CD14-positive monocyte (primary cell): ENCODE results near the gene TLCD3B. TPM values are rescaled to one million over a fixed set of nuclear protein-coding genes. Genes with fewer than 3 reads are reported as not detected.

Experiments used
- DNase-seq, 3 donors: peaks; one replicate each; pipeline ENCODE4 v3.0.0-alpha.2; 2011 to 2022
- H2AFZ ChIP-seq: 2 replicates; pipeline ENCODE4 v1.6.0; 2012; ENCODE audit warnings: mild to moderate bottlenecking, low read depth, low read length, inconsistent platforms; ENCODE audit not compliant: insufficient read depth, poor library complexity, severe bottlenecking
- H3K27ac ChIP-seq, 2 donors: 1 replicate in 1 of 2; 2 replicates in 1 of 2; pipeline ENCODE4 v1.5.1; 2012 to 2013; ENCODE audit warnings: low read length in 2 of 2, control low read depth in 1 of 2, inconsistent platforms in 1 of 2, low read depth in 1 of 2, mild to moderate bottlenecking in 1 of 2
- H3K27me3 ChIP-seq, 2 donors: one replicate each; pipeline versions ENCODE4 v1.6.0 to v1.6.1; 2011 to 2013; ENCODE audit warnings: low read length in 2 of 2; ENCODE audit not compliant: control insufficient read depth in 2 of 2, insufficient read depth in 2 of 2
- H3K36me3 ChIP-seq, 2 donors: replicated peaks in 1 of 2; 1 replicate in 1 of 2; 2 replicates in 1 of 2; pipeline versions ENCODE4 v1.5.1 to v1.6.1; 2012 to 2013; ENCODE audit warnings: low read length in 2 of 2, control low read depth in 1 of 2, inconsistent platforms in 1 of 2, mild to moderate bottlenecking in 1 of 2; ENCODE audit not compliant: insufficient read depth in 2 of 2, control insufficient read depth in 1 of 2
- H3K4me1 ChIP-seq, 2 donors: 1 replicate in 1 of 2; 2 replicates in 1 of 2; pipeline versions ENCODE4 v1.5.1 to v1.6.1; 2012 to 2013; ENCODE audit warnings: low read length in 2 of 2, control low read depth in 1 of 2, inconsistent platforms in 1 of 2, mild to moderate bottlenecking in 1 of 2, moderate library complexity in 1 of 2; ENCODE audit not compliant: insufficient read depth in 2 of 2, control insufficient read depth in 1 of 2
- H3K4me2 ChIP-seq: replicated peaks from 2 replicates; pipeline ENCODE3; 2012; ENCODE audit warnings: low read length, moderate library complexity, mild to moderate bottlenecking; ENCODE audit not compliant: poor library complexity, severe bottlenecking; ENCODE audit errors: extremely low read depth
- H3K4me3 ChIP-seq, 3 experiments: fragments of 200-600 bp in 1 of 3; sonication (generic) in 1 of 3; replicated peaks in 1 of 3; 1 replicate in 2 of 3; 2 replicates in 1 of 3; pipeline ENCODE4 v1.5.1; 2011 to 2013; ENCODE audit warnings: low read length in 3 of 3, mild to moderate bottlenecking in 3 of 3, control low read depth in 2 of 3, low read depth in 2 of 3, inconsistent platforms in 1 of 3, moderate library complexity in 1 of 3
- H3K79me2 ChIP-seq: 2 replicates; pipeline ENCODE4 v1.6.0; 2012; ENCODE audit warnings: mild to moderate bottlenecking, control low read depth, inconsistent platforms, low read length, moderate library complexity; ENCODE audit not compliant: insufficient read depth
- H3K9ac ChIP-seq: 2 replicates; pipeline ENCODE4 v1.6.0; 2017; ENCODE audit warnings: low read length, mild to moderate bottlenecking; ENCODE audit not compliant: insufficient read depth, poor library complexity, severe bottlenecking
- H3K9me3 ChIP-seq, 2 donors: replicated peaks in 1 of 2; 1 replicate in 1 of 2; 2 replicates in 1 of 2; pipeline versions ENCODE4 v1.5.1 to v1.6.1; 2012 to 2013; ENCODE audit warnings: low read length in 2 of 2, control low read depth in 1 of 2; ENCODE audit not compliant: control insufficient read depth in 1 of 2, insufficient read depth in 1 of 2
- H4K20me1 ChIP-seq: 2 replicates; pipeline ENCODE4 v1.6.0; 2012; ENCODE audit warnings: mild to moderate bottlenecking, low read length, control low read depth, moderate library complexity; ENCODE audit not compliant: insufficient read depth
- H3K27ac Mint-ChIP-seq, 7 donors: one replicate each; pipeline ENCODE4 v1.8.0; 2020; ENCODE audit warnings: mild to moderate bottlenecking in 7 of 7, mixed read lengths in 7 of 7, moderate library complexity in 6 of 7, inconsistent platforms in 2 of 7
- H3K27me3 Mint-ChIP-seq, 3 donors: one replicate each; pipeline ENCODE4 v1.8.0; 2021 to 2022; ENCODE audit warnings: low read depth in 3 of 3, mild to moderate bottlenecking in 3 of 3, mixed read lengths in 3 of 3, moderate library complexity in 3 of 3, inconsistent platforms in 1 of 3
- H3K36me3 Mint-ChIP-seq, 2 donors: one replicate each; pipeline ENCODE4 v1.8.0; 2020; ENCODE audit warnings: mixed read lengths in 2 of 2, inconsistent platforms in 1 of 2, mild to moderate bottlenecking in 1 of 2
- H3K4me1 Mint-ChIP-seq: one replicate; pipeline ENCODE4 v1.8.0; 2020; ENCODE audit warnings: mild to moderate bottlenecking, mixed read lengths
- H3K4me3 Mint-ChIP-seq, 2 donors: one replicate each; pipeline ENCODE4 v1.8.0; 2020; ENCODE audit warnings: mild to moderate bottlenecking in 2 of 2, mixed read lengths in 2 of 2, moderate library complexity in 1 of 2
- H3K9me3 Mint-ChIP-seq, 7 donors: one replicate each; pipeline ENCODE4 v1.8.0; 2020 to 2022; ENCODE audit warnings: mixed read lengths in 7 of 7, mild to moderate bottlenecking in 6 of 7, moderate library complexity in 6 of 7, inconsistent platforms in 2 of 7
- WGBS: methylation state at CpG from one replicate; pipeline ENCODE4 v1.1.5; 2013; ENCODE audit warnings: missing lambda C conversion rate; ENCODE audit not compliant: insufficient coverage; 5-methylcytosine and 5-hydroxymethylcytosine counted together
- intact Hi-C, 2 donors: fragments of 100-400 bp; cut with micrococcal nuclease; formaldehyde crosslinking; loops; one replicate each; pipeline versions ENCODE4 v1.15.0 to v1.15.1; 2023
- polyA minus RNA-seq: library from RNA; depleted of rRNA, polyadenylated mRNA; stranded (reverse); fragments of >200 nt; gene quantifications from 2 replicates; pipeline ENCODE4 v1.2.3, GENCODE V29; 2012
- polyA plus RNA-seq, 3 donors: library from polyadenylated mRNA; depleted of rRNA in 1 of 3; unstranded in 2 of 3; stranded (reverse) in 1 of 3; fragments of 300-500 nt in 2 of 3; fragments of >200 nt in 1 of 3; fragmentation: Illumina TruSeq in 2 of 3; gene quantifications; 1 replicate in 2 of 3; 2 replicates in 1 of 3; pipeline ENCODE4 v1.2.3, GENCODE V29; 2012 to 2021
- total RNA-seq, 12 experiments: library from RNA in 1 of 12; stranded (reverse) in 1 of 12; fragments of 120-200 nt in 1 of 12; gene quantifications; one replicate each; pipeline ENCODE4 v1.2.4 and lab custom pipeline; 2013 to 2026; ENCODE audit warnings: mixed read lengths in 6 of 12, inconsistent platforms in 1 of 12
- TF ChIP-seq, protein P1 (sequence below): fragments of 200-600 bp; IDR thresholded peaks from one replicate; pipeline ENCODE4 v1.8.0; 2022; ENCODE audit warnings: antibody characterized with exemption, mild to moderate bottlenecking

TLCD3B gene, protein sequence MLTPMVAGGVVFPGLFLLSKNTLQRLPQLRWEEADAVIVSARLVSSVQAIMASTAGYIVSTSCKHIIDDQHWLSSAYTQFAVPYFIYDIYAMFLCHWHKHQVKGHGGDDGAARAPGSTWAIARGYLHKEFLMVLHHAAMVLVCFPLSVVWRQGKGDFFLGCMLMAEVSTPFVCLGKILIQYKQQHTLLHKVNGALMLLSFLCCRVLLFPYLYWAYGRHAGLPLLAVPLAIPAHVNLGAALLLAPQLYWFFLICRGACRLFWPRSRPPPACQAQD
- not detected for total RNA-seq (2013)
- polyA plus RNA-seq: not detected
- 0.14 TPM in 1 of 2 replicates, not detected in the other for polyA minus RNA-seq
- 0 to 4.9 (median 0.05) reads per million in 11 experiments for total RNA-seq (lab: John Stamatoyannopoulos, UW)

DNA sequence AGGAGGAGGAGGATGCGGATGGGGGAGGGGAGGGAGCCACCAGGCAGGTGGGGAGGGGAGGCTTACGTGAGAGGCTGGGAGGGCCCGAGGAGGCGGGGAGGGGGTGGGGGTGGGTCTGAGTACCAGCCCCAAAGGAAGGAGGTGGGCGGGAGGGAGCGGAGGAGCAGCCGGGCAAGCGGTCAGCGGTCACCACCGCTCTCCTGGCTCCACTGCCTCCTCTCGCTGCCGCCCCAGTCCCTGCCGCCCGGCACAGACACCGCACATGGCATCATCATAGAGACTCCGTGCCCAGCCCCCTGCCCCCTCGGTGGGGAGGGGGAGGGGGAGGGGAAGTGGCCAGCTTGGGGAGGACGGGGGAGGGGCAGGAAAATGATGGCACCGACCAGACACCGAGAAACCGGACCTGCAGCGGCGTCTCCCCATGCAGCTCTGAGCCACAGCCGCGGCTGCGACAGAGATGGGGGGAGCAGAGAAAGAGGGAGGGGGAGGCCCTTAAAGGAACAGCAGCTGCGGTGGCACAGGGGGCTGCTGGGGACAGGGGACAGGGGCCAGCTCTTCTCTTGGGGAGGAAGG lies at the start of gene TLCD3B:
TLCD3B (minus strand) TSS at position 431 of the 573 bp plus-strand sequence. CDS start 744 bp downstream, outside the sequence.
- no peaks in the 10 kb centered on the region for H3K79me2 ChIP-seq
- H3K36me3 ChIP-seq: no peaks in the 10 kb centered on the region
- Mint-ChIP-seq H3K4me3 (peak within 1 kb of the TSS in 1 of 2 donors; percentile 86), H3K27ac (no peak within 1 kb of the TSS), H3K9me3 (peaks cover 0 to 8% (median 5%) of the 10 kb centered on the region in 7 donors), H3K4me1 (peaks cover 3% of the 10 kb centered on the region), H3K27me3 (peaks cover 54 to 89% (median 70%) of the 10 kb centered on the region in 3 donors), H3K36me3 (no peaks in the 10 kb centered on the region)
- H3K27ac ChIP-seq: no peak within 1 kb of the TSS
- H2AFZ ChIP-seq: no peak within 1 kb of the TSS
- peaks cover 0 to 4% of the 10 kb centered on the region in 2 donors for H3K4me1 ChIP-seq
- no peaks in the 10 kb centered on the region for H4K20me1 ChIP-seq
- no peak within 1 kb of the TSS for H3K9ac ChIP-seq
- H3K4me2 ChIP-seq: no peak within 1 kb of the TSS
- DNase-seq: peak in 1 of 3 donors; percentile 5
- H3K27me3 ChIP-seq: peaks cover 30 to 59% of the 10 kb centered on the region in 2 donors
- intact Hi-C loops: no loop called here
- H3K4me3 ChIP-seq: no peak within 1 kb of the TSS
- H3K9me3 ChIP-seq: peaks cover 0 to 6% of the 10 kb centered on the region in 2 donors
- TF ChIP-seq, protein P1, sequence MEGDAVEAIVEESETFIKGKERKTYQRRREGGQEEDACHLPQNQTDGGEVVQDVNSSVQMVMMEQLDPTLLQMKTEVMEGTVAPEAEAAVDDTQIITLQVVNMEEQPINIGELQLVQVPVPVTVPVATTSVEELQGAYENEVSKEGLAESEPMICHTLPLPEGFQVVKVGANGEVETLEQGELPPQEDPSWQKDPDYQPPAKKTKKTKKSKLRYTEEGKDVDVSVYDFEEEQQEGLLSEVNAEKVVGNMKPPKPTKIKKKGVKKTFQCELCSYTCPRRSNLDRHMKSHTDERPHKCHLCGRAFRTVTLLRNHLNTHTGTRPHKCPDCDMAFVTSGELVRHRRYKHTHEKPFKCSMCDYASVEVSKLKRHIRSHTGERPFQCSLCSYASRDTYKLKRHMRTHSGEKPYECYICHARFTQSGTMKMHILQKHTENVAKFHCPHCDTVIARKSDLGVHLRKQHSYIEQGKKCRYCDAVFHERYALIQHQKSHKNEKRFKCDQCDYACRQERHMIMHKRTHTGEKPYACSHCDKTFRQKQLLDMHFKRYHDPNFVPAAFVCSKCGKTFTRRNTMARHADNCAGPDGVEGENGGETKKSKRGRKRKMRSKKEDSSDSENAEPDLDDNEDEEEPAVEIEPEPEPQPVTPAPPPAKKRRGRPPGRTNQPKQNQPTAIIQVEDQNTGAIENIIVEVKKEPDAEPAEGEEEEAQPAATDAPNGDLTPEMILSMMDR: no peak
- under 1% methylated on average over 16 of the region's 27 CpGs for WGBS

DNA sequence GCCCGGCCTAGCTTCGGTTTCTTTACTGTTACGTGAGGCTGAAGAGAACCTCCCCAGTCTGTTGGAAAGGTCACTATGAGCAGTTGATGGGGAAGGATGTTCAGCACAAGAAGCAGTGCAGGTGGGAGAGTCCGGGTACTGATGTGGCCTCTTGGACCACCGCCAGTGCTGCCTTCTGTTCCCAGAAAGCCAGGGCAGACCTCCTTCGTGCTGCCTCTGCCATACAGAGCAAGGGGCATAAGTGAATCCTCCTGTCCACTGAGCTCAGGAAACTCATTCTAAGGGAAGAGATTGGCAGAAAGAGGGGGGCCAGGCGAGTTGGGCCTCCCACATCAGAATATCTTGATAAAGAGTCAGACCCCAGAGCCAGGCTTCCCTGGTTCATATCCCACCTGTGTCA lies 48.4 kb upstream of the TLCD3B start:
- Histone ChIP-seq H4K20me1 (peaks cover 72% of the 10 kb centered on the region), H3K4me3 (no peak overlapping the region), H3K9ac (no peak overlapping the region), H3K27me3 (no peaks in the 10 kb centered on the region), H3K4me2 (no peak overlapping the region), H2AFZ (no peak overlapping the region), H3K9me3 (no peaks in the 10 kb centered on the region), H3K4me1 (peaks cover 24 to 35% of the 10 kb centered on the region in 2 donors), H3K79me2 (peaks cover 58% of the 10 kb centered on the region), H3K27ac (peak overlapping the region in 1 of 2 donors; percentile 36), H3K36me3 (peaks cover 61 to 72% of the 10 kb centered on the region in 2 donors)
- Mint-ChIP-seq H3K4me3 (no peak overlapping the region), H3K9me3 (peaks cover 0 to 2% (median 0%) of the 10 kb centered on the region in 7 donors), H3K4me1 (peaks cover 35% of the 10 kb centered on the region), H3K36me3 (peaks cover 67 to 75% of the 10 kb centered on the region in 2 donors), H3K27me3 (peaks cover 0 to 1% (median 0%) of the 10 kb centered on the region in 3 donors), H3K27ac (no peak overlapping the region)
- DNase-seq: no peak
- TF ChIP-seq, protein P1: no peak
- WGBS: 95% methylated on average over 5 of the region's 7 CpGs
- intact Hi-C loops: no loop called here
